IPS DF 6.9 (cell line): ENCODE results near the gene NPTXR.

Source experiments
- DNase-seq: peaks from one replicate; pipeline ENCODE4 v3.0.0-alpha.2; 2013; ENCODE audit warnings: low read depth, low spot score
- H3K27ac ChIP-seq: one replicate; pipeline ENCODE4 v1.5.1; 2013; ENCODE audit warnings: low read length, control low read depth
- H3K27me3 ChIP-seq: 2 replicates; pipeline ENCODE4 v1.6.1; 2013; ENCODE audit warnings: mild to moderate bottlenecking, low read length; ENCODE audit not compliant: control insufficient read depth, insufficient read depth
- H3K36me3 ChIP-seq: 2 replicates; pipeline ENCODE4 v1.6.1; 2013; ENCODE audit warnings: low read length; ENCODE audit not compliant: control insufficient read depth, insufficient read depth
- H3K4me1 ChIP-seq: 2 replicates; pipeline ENCODE4 v1.6.1; 2013; ENCODE audit warnings: low read length; ENCODE audit not compliant: control insufficient read depth, insufficient read depth
- H3K4me3 ChIP-seq: 2 replicates; pipeline ENCODE4 v1.5.1; 2013; ENCODE audit warnings: mild to moderate bottlenecking, low read length
- H3K9me3 ChIP-seq: 2 replicates; pipeline ENCODE4 v1.6.1; 2013; ENCODE audit warnings: low read length, inconsistent platforms; ENCODE audit not compliant: control insufficient read depth, insufficient read depth
- WGBS: extraction: QIAGEN DNeasy Blood & Tissue Kit; methylation state at CpG from one replicate; pipeline ENCODE4 v1.1.7; 2013; ENCODE audit warnings: mixed read lengths, missing lambda C conversion rate; ENCODE audit not compliant: insufficient read length, insufficient coverage; 5-methylcytosine and 5-hydroxymethylcytosine counted together

The NPTXR gene

DNA sequence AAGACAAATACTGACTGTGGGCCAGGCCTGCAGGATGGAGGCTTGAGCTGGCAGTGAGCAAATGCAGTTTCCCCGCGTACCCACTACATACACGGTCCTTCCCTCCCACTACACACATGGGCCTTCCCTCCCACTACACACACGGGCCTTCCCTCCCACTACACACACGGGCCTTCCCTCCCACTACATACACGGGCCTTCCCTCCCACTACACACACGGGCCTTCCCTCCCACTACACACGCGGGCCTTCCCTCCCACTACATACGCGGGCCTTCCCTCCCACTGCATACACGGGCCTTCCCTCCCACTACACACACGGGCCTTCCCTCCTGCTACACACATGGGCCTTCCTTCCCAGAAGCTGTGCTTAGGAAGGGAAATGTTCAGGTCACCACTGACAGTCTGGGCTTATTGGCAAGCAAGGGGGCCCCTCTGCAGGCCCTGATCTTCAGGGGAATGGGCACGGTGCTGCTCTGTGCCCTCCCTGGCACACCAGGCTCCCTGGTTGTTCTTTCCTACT lies 60.7 kb downstream of the NPTXR start:
- Histone ChIP-seq H3K27ac (no peak overlapping the region), H3K36me3 (no peaks in the 10 kb centered on the region), H3K4me3 (no peak overlapping the region), H3K27me3 (no peaks in the 10 kb centered on the region), H3K4me1 (no peaks in the 10 kb centered on the region), H3K9me3 (no peaks in the 10 kb centered on the region)
- no CpG with 5 or more reads among the region's 14 CpGs for WGBS
- no peak for DNase-seq

DNA sequence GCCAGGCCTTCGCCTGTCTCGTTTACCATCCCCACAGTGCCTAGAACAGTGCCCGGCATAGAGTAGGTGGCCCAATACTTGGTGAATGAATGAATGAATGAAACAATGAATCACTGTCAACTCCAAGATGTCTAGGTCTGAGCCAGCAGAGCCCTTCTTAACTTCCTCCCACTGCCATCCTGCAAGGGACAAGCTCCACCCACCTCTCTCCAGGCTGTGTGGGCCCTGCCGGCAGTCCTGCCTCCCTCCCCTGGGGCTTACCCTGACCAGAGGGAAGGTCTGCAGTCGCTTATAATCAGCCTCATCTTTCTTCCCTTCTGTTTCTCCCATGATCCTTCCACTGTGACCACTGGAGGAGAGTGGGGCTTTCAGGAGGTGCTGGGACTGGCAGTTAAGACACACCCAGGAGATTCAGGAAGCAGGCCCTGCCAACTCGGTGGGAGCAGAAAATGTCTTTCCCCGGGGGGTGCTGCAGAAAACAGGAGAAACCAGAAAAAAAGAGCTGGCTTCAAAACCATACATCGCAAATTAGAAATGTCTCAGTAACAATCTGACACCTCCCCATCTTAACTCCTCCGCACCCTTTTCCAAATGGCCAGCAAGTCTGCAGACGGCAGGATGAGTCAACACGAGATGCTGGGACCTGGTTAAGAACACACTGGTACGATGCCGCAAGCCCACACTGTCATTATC lies 61.3 kb downstream of the NPTXR start:
- WGBS = no CpG with 5 or more reads among the region's 13 CpGs

DNA sequence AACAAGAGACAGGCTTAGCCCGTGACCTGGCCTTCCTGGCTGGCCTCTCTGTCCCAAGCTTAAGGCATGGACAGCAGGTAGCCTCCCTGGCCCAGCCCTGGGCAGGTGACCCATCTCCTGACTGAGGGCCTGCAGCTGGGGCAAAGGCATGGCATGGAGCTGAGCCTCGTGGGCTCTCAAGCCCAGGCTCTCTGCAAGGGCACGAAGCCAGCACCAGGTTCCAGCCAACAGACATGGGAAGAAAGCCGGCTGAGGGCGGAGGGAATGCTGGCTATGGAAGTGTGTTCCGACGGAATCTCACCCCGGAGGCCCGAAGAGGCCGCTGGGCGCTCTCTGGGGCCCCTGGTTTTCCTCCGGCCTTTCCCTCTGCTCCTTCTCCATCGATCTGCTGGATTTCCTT lies 62.8 kb downstream of the NPTXR start:
- no CpG with 5 or more reads among the region's 13 CpGs for WGBS
- no peak for DNase-seq
- Histone ChIP-seq H3K9me3 (no peaks in the 10 kb centered on the region), H3K4me1 (peaks cover under 1% of the 10 kb centered on the region; the same call in 1 of the 2 replicates), H3K27ac (no peak overlapping the region), H3K27me3 (no peaks in the 10 kb centered on the region), H3K4me3 (no peak overlapping the region), H3K36me3 (no peaks in the 10 kb centered on the region)

More for the DNA sequence above, 61.3 kb downstream of the NPTXR start:
- Histone ChIP-seq H3K4me3 (no peak overlapping the region), H3K36me3 (no peaks in the 10 kb centered on the region), H3K27ac (no peak overlapping the region), H3K27me3 (no peaks in the 10 kb centered on the region), H3K4me1 (no peaks in the 10 kb centered on the region), H3K9me3 (no peaks in the 10 kb centered on the region)
- no peak for DNase-seq

DNA sequence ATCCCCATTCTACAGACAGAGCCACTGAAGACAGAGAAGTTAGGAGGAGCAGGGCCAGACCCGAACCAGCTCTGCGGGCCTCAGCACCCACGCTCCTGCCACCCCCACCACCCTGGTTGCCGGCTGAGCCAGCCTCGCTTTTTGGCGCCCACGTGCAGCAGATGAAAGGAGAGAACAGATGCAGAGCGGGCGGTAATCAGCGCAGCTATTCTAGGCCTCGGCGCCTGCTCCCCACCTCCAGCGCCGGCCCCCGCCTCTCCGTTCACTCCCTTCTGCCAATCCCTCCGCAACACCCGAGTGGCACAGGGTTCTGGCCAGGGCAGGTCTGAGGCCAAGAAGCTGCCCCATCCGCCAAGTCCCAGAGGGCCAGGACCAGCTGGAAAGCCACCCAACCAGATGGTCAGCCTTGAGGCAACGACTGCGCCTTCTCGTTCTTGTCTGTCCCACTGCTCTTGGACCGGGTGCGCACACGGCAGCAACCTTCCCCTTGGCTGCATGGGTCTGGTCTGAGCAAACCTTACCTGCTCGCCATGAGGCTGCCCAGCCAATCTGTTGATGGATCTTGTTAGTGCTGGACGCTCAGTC lies 66.6 kb downstream of the NPTXR start:
- Histone ChIP-seq H3K4me1 (peaks cover 2% of the 10 kb centered on the region), H3K4me3 (no peak overlapping the region)

DNA sequence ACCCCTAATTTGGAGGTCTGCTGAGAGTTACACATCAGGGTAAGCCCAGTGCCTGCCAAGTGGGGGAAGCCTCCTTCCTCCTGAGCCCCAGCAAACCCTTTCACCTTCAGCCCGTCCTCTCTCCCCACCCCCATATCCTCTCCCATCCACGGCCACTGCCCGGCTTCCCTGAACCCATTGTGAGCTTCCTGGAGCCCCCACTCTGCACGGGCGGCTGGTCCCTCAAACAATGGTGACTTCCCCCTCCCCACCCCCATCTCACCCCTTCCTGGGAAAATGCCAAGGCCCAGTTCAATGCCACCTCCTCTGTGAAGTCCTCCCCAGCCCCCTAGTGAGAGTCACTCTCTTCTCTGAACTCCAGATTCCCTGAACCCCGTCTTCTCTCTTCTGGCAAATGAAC lies 67.7 kb downstream of the NPTXR start:
- Histone ChIP-seq H3K27me3 (no peaks in the 10 kb centered on the region), H3K27ac (no peak overlapping the region), H3K9me3 (no peaks in the 10 kb centered on the region), H3K36me3 (no peaks in the 10 kb centered on the region), H3K4me1 (peaks cover 2% of the 10 kb centered on the region), H3K4me3 (no peak overlapping the region)
- no CpG with 5 or more reads among the region's 6 CpGs for WGBS
- DNase-seq = no peak

More for the DNA sequence above, 66.6 kb downstream of the NPTXR start:
- DNase-seq = no peak
- no peaks in the 10 kb centered on the region for H3K9me3 ChIP-seq
- no peaks in the 10 kb centered on the region for H3K27me3 ChIP-seq
- no peaks in the 10 kb centered on the region for H3K36me3 ChIP-seq
- H3K27ac ChIP-seq = no peak overlapping the region
- no CpG with 5 or more reads among the region's 27 CpGs for WGBS

DNA sequence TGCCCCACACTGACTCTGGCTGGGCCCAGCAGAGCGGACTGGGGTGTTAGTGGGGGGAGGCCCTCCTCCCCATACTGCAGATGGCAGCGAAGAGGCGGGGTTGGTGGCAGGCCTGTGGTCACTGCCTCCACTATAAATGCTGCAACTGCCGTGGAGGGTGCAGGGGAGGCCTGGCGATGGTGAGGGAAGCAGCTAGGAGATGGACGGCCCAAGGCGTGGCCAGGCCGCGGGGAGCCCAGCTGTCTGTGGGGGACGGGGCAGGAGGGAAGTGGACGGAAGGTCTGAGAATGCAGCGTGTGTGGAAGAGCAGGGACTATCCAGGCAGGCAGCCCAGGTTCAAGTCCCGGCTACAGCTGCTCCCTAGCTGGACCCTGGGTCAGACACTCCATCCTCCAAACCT lies 68.2 kb downstream of the NPTXR start:
- H3K9me3 ChIP-seq = no peaks in the 10 kb centered on the region

DNA sequence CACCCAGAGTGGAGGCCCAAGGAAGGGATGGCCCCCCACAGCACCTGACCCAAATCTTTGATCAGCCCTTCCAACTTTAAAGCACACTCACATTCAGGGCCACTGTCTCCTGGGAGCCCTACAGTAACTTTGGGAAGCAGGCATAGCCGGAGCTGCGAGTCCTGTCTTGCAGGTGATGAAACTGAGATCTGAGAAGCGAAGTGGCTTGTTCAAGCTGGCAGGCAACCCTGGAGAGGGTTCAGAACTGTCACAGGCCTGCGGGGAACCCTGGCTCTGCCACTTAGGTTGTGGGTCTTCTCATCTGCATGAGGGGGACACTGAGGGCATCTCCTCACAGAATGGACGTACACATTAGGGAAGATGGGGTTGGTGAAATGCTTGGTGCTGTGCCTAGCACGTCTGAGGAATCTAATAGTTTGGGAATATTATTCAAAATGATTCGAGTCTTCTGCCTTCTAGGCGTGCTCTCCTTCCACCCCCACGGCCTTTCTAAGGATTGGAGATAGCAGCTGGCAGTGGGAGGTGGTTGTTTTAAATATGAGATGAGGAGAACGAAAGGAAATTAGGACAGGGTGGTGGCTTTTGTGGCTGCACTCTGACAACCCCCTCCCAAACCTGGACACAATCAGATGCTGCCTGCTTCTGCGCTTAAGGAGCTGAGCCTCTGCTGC lies 69.2 kb downstream of the NPTXR start:
- no peaks in the 10 kb centered on the region for H3K9me3 ChIP-seq
- no peak for DNase-seq
- no peaks in the 10 kb centered on the region for H3K27me3 ChIP-seq
- no CpG with 5 or more reads among the region's 11 CpGs for WGBS
- H3K4me3 ChIP-seq = no peak overlapping the region
- peaks cover 2% of the 10 kb centered on the region for H3K4me1 ChIP-seq
- no peaks in the 10 kb centered on the region for H3K36me3 ChIP-seq
- no peak overlapping the region for H3K27ac ChIP-seq

More for the DNA sequence above, 68.2 kb downstream of the NPTXR start:
- Histone ChIP-seq H3K4me3 (no peak overlapping the region), H3K27me3 (no peaks in the 10 kb centered on the region), H3K4me1 (peaks cover 2% of the 10 kb centered on the region), H3K27ac (no peak overlapping the region), H3K36me3 (no peaks in the 10 kb centered on the region)
- WGBS = no CpG with 5 or more reads among the region's 13 CpGs
- DNase-seq = no peak

DNA sequence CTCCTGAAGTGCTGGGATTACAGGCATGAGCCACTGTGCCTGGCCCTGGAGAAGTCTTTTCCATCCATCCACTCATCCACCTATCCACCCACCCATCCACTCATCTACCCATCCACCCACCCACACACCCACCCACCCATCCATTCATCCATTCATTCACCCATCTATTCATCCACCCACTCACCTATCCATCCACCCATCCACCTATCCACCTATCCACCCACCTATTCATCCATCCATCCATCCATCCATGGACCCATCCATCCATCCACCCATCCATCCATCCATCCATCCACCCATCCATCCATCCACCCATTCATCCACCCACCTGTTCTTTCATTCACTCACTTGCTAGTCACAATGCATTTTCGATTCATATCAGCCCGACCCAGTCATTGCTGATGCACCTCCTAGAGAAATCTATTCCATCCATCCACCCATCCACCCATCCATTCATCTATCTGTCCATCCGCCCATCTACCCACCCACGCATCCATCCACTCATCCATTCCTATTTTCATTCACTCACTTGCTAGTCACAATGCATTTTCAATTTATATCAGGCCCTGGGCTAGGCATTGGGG lies 70.4 kb downstream of the NPTXR start:
- Histone ChIP-seq H3K27me3 (no peaks in the 10 kb centered on the region), H3K4me3 (no peak overlapping the region), H3K4me1 (peaks cover 2% of the 10 kb centered on the region), H3K27ac (no peak overlapping the region), H3K36me3 (no peaks in the 10 kb centered on the region), H3K9me3 (no peaks in the 10 kb centered on the region)
- WGBS = 80% methylated on average over 1 of the region's 4 CpGs
- DNase-seq = no peak

DNA sequence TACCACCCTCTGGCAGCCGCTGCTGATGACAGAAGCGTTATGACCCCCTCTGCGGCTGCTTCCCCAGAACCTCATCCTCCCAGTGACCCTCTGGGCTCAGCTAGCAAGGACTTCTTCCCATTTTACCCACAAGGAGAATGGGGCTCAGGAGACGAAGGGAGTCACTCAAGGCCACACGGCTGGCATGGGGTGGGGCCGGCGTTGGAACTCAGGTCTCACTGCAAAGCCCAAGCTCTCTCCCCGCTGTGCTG lies 71.3 kb downstream of the NPTXR start:
- Histone ChIP-seq H3K27ac (no peak overlapping the region), H3K36me3 (no peaks in the 10 kb centered on the region), H3K27me3 (no peaks in the 10 kb centered on the region), H3K4me1 (peaks cover 2% of the 10 kb centered on the region), H3K4me3 (no peak overlapping the region), H3K9me3 (no peaks in the 10 kb centered on the region)
- DNase-seq = no peak
- WGBS = no CpG with 5 or more reads among the region's 8 CpGs

DNA sequence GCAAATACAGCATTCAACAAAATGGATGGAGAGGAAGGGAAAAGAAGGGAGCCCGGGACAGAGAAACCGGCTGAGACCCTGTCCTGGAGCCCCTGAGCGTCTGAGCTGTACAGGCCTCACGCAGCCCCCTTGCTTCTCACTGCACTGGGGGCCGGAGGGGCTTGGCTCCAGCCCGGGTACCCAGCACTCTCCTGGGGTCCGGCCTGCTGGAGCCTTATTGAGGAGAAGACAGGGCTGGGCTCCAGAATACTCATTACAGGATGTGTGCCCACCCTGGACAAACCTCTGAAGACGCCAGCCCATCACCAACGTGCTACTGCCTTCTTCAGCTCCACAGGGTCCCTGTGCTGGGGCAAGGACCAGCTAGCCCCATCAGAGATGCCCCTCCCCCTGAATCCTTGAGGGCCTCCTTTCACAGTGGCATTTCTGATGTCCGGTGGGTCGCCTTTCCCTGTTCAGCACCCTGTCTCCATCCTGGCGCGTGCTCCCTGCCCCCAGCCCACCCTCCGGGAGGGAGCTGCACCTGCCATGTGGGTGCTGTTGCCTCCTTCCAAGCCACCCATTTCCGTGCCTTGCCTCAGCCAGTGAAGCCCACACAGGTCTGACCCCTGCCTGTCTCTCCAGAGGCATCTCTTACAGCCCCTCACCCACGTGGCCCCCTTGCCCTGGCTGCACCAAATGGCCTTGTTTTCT lies 73.4 kb downstream of the NPTXR start:
- no peak for DNase-seq
- Histone ChIP-seq H3K27me3 (no peaks in the 10 kb centered on the region), H3K4me3 (no peak overlapping the region), H3K4me1 (no peaks in the 10 kb centered on the region; the same call in 1 of the 2 replicates), H3K27ac (no peak overlapping the region), H3K9me3 (no peaks in the 10 kb centered on the region), H3K36me3 (no peaks in the 10 kb centered on the region)
- WGBS = no CpG with 5 or more reads among the region's 16 CpGs
